B cell (primary cell): ENCODE data around the gene ATP9A. TPM values are rescaled to one million over a fixed set of nuclear protein-coding genes. Genes with fewer than 3 reads are reported as not detected.
"Not testable (repeated sequence)": the region's sequence is repeated elsewhere in the genome, so short reads cannot be mapped to it uniquely, and the experiment has no call there.

Experiments used
- ATAC-seq: fragments of 200-7000 bp; cut with Tn5 transposase; one replicate; pipeline ENCODE4 v1.10.0; 2021; ENCODE audit warnings: low read depth, mild to moderate bottlenecking, moderate number of reproducible peaks, moderate library complexity
- CTCF ChIA-PET: fragments of 350-600 bp; sonication (Branson Sonifier 250); formaldehyde crosslinking; loops from one replicate; lab custom pipeline; 2021; ENCODE audit warnings: antibody characterized with exemption, inconsistent platforms; lab: Charles Lee
- POLR2A ChIA-PET: fragments of 350-600 bp; sonication (Branson Sonifier 250); formaldehyde crosslinking; loops from one replicate; lab custom pipeline; 2021; ENCODE audit warnings: antibody characterized with exemption; lab: Charles Lee
- DNase-seq: peaks from one replicate; pipeline ENCODE4 v3.0.0; 2013
- H2AFZ ChIP-seq: 2 replicates; pipeline ENCODE4 v1.6.1; 2012; ENCODE audit warnings: mild to moderate bottlenecking, low read depth, low read length; ENCODE audit not compliant: insufficient read depth, poor library complexity, severe bottlenecking
- H3K27ac ChIP-seq, 2 donors: 1 replicate in 1 of 2; 2 replicates in 1 of 2; pipeline ENCODE4 v1.5.1; 2012 to 2013; ENCODE audit warnings: low read length in 2 of 2, mild to moderate bottlenecking in 2 of 2, moderate library complexity in 1 of 2
- H3K27me3 ChIP-seq, 4 experiments: fragments of 200-600 bp in 1 of 4; sonication (generic) in 1 of 4; replicated peaks in 1 of 4; 1 replicate in 2 of 4; 2 replicates in 2 of 4; pipeline versions ENCODE4 v1.6.1 to v1.7.0; 2013 to 2016; ENCODE audit warnings: low read length in 3 of 4, mild to moderate bottlenecking in 2 of 4, mixed read lengths in 1 of 4, moderate library complexity in 1 of 4; ENCODE audit not compliant: insufficient read depth in 4 of 4, control insufficient read depth in 3 of 4; ENCODE audit errors: control extremely low read depth in 1 of 4
- H3K36me3 ChIP-seq, 2 experiments: replicated peaks in 1 of 2; 1 replicate in 1 of 2; 2 replicates in 1 of 2; pipeline versions ENCODE4 v1.6.1 to v1.7.1; 2013; ENCODE audit warnings: low read length in 1 of 2; ENCODE audit not compliant: insufficient read depth in 2 of 2, control insufficient read depth in 1 of 2; ENCODE audit errors: control extremely low read depth in 1 of 2, extremely low read depth in 1 of 2
- H3K4me1 ChIP-seq, 2 donors: fragments of 200-600 bp in 1 of 2; sonication (generic) in 1 of 2; 1 replicate in 1 of 2; 2 replicates in 1 of 2; pipeline versions ENCODE4 v1.5.1 to v1.6.1; 2013 to 2017; ENCODE audit warnings: low read length in 2 of 2; ENCODE audit not compliant: control insufficient read depth in 2 of 2, insufficient read depth in 2 of 2
- H3K4me2 ChIP-seq: replicated peaks from 2 replicates; pipeline ENCODE3; 2012; ENCODE audit warnings: mild to moderate bottlenecking, low read depth, low read length; ENCODE audit not compliant: poor library complexity, severe bottlenecking
- H3K4me3 ChIP-seq, 5 experiments: fragments of 200-600 bp in 1 of 5; sonication (generic) in 1 of 5; 1 replicate in 3 of 5; 2 replicates in 2 of 5; pipeline versions ENCODE4 v1.5.1 to v1.7.0; 2011 to 2016; ENCODE audit warnings: low read length in 4 of 5, mild to moderate bottlenecking in 4 of 5, low read depth in 2 of 5, control low read depth in 1 of 5, moderate library complexity in 1 of 5; ENCODE audit not compliant: insufficient read depth in 1 of 5; ENCODE audit errors: control extremely low read depth in 1 of 5, extremely low read depth in 1 of 5
- H3K79me2 ChIP-seq: fragments of 200-600 bp; sonication (generic); one replicate; pipeline ENCODE4 v1.6.0; 2016; ENCODE audit warnings: low read length; ENCODE audit not compliant: control insufficient read depth, insufficient read depth
- H3K9ac ChIP-seq: fragments of 200-600 bp; sonication (generic); 2 replicates; pipeline ENCODE4 v1.6.1; 2017; ENCODE audit warnings: mild to moderate bottlenecking, low read length, moderate library complexity
- H3K9me3 ChIP-seq, 3 donors: one replicate each; pipeline versions ENCODE4 v1.6.1 to v1.7.1; 2013; ENCODE audit warnings: low read length in 2 of 3; ENCODE audit not compliant: control insufficient read depth in 2 of 3, insufficient read depth in 1 of 3; ENCODE audit errors: control extremely low read depth in 1 of 3
- H4K20me1 ChIP-seq: 2 replicates; pipeline ENCODE4 v1.6.0; 2012; ENCODE audit warnings: mild to moderate bottlenecking, low read length; ENCODE audit not compliant: insufficient read depth, control insufficient read depth, poor library complexity, severe bottlenecking
- H3K27ac Mint-ChIP-seq: one replicate; pipeline ENCODE4 v1.8.0; 2021; ENCODE audit warnings: mixed read lengths
- H3K27me3 Mint-ChIP-seq: one replicate; pipeline ENCODE4 v1.8.0; 2021; ENCODE audit warnings: mixed read lengths
- H3K4me1 Mint-ChIP-seq: one replicate; pipeline ENCODE4 v1.8.0; 2021; ENCODE audit warnings: mixed read lengths
- H3K4me3 Mint-ChIP-seq: one replicate; pipeline ENCODE4 v1.8.0; 2021; ENCODE audit warnings: mixed read lengths
- H3K9me3 Mint-ChIP-seq: one replicate; pipeline ENCODE4 v1.8.0; 2022; ENCODE audit warnings: mixed read lengths; ENCODE audit not compliant: insufficient read depth
- CTCF ChIP-seq: fragments of 200-600 bp; IDR thresholded peaks from one replicate; pipeline ENCODE4 v1.8.0; 2022; ENCODE audit warnings: antibody characterized with exemption, mild to moderate bottlenecking
- EZH2 ChIP-seq: IDR thresholded peaks from 2 replicates; pipeline ENCODE4 v1.6.1; 2012; ENCODE audit warnings: borderline replicate concordance, low read depth, mild to moderate bottlenecking, moderate library complexity, low read length; ENCODE audit not compliant: insufficient read depth, poor library complexity, severe bottlenecking
- WGBS: methylation state at CpG from one replicate; pipeline ENCODE4 v1.1.5; 2013; ENCODE audit warnings: missing lambda C conversion rate; ENCODE audit not compliant: insufficient coverage; 5-methylcytosine and 5-hydroxymethylcytosine counted together
- intact Hi-C: fragments of 100-400 bp; cut with micrococcal nuclease; formaldehyde crosslinking; loops from one replicate; pipeline ENCODE4 v1.10.0; 2022
- polyA plus RNA-seq: library from polyadenylated mRNA; depleted of rRNA; stranded (reverse); fragments of >200 nt; gene quantifications from 2 replicates; pipeline ENCODE4 v1.2.3, GENCODE V29; 2012
- total RNA-seq, 2 donors: library from RNA; stranded (reverse); fragments of 120-200 nt in 1 of 2; gene quantifications; 1 replicate in 1 of 2; 2 replicates in 1 of 2; pipeline versions ENCODE4 v1.2.3 to v1.2.4, GENCODE V29; 2013 to 2022

The ATP9A gene
- total and polyA plus RNA-seq, 2 donors (not counting 1 experiment from before 2014, with no cell fraction given), result 0.13 to 0.22 TPM

- ChIA-PET POLR2A (no interaction called here), CTCF (interaction anchor here (0.6 kb wide), 1 partner anchor 376 kb away, joined by 3 read pairs; no protein-coding TSS in a partner anchor)
- peak; percentile 37 for DNase-seq
- H3K4me2 ChIP-seq, result peak overlapping the region; percentile 80
- peaks cover 6 to 7% of the 10 kb centered on the region in 2 donors for H3K4me1 ChIP-seq
- 2% methylated on average over 49 of the region's 61 CpGs for WGBS
- peak overlapping the region in 4 of 5 experiments; percentile 13 to 50 (median 38) for H3K4me3 ChIP-seq
- no peaks in the 10 kb centered on the region for H4K20me1 ChIP-seq
- no peaks in the 10 kb centered on the region for H3K36me3 ChIP-seq
- no peak overlapping the region for H3K27ac ChIP-seq
- Mint-ChIP-seq H3K4me3 (peak overlapping the region; percentile 75), H3K27me3 (peaks cover 45% of the 10 kb centered on the region), H3K4me1 (peaks cover 12% of the 10 kb centered on the region), H3K27ac (no peak overlapping the region), H3K9me3 (no peaks in the 10 kb centered on the region)
- H3K9ac ChIP-seq, result peak overlapping the region; percentile 61
- peak overlapping the region; percentile 62 for H2AFZ ChIP-seq
- H3K9me3 ChIP-seq, result no peaks in the 10 kb centered on the region
- H3K79me2 ChIP-seq, result no peaks in the 10 kb centered on the region
- ATAC-seq, result peak; percentile 63
- H3K27me3 ChIP-seq, result peaks cover 0 to 27% (median 8%) of the 10 kb centered on the region in 4 experiments
- no peak for TF ChIP-seq EZH2
- TF ChIP-seq CTCF, result no peak
- intact Hi-C loops, result no loop called here
Measured at GRCh38 chr20:51766994-51767866, 960 bp downstream of the ATP9A start.

- ATAC-seq, intact Hi-C loops, H3K79me2 ChIP-seq, DNase-seq, H3K4me1 ChIP-seq, POLR2A ChIA-PET, H3K9me3 ChIP-seq, H3K9me3 Mint-ChIP-seq, H3K27ac Mint-ChIP-seq, H2AFZ ChIP-seq, H3K27ac ChIP-seq, H3K9ac ChIP-seq, H4K20me1 ChIP-seq, H3K4me2 ChIP-seq, CTCF ChIA-PET, H3K36me3 ChIP-seq, H3K4me3 Mint-ChIP-seq, H3K4me3 ChIP-seq: not testable (repeated sequence)
- 100% methylated on average over 10 of the region's 10 CpGs for WGBS
- Mint-ChIP-seq H3K4me1 (peaks cover 12% of the 10 kb centered on the region), H3K27me3 (peaks cover 41% of the 10 kb centered on the region)
- H3K27me3 ChIP-seq, result peaks cover 0 to 27% (median 8%) of the 10 kb centered on the region in 4 experiments
Measured at GRCh38 chr20:51765381-51765780, 2.8 kb downstream of the ATP9A start.
